Astrocyte of the hippocampus (primary cell): Measurements from ENCODE around the gene COL26A1.
A peak's percentile ranks its signal among the peaks of the same experiment; 100 is the strongest.
"Not testable (repeated sequence)": the region's sequence is repeated elsewhere in the genome, so short reads cannot be mapped to it uniquely, and the experiment has no call there.

Experiments used
- DNase-seq: peaks from one replicate; pipeline ENCODE4 v3.0.0; 2011; ENCODE audit warnings: low read depth, low spot score

The COL26A1 gene

DNA sequence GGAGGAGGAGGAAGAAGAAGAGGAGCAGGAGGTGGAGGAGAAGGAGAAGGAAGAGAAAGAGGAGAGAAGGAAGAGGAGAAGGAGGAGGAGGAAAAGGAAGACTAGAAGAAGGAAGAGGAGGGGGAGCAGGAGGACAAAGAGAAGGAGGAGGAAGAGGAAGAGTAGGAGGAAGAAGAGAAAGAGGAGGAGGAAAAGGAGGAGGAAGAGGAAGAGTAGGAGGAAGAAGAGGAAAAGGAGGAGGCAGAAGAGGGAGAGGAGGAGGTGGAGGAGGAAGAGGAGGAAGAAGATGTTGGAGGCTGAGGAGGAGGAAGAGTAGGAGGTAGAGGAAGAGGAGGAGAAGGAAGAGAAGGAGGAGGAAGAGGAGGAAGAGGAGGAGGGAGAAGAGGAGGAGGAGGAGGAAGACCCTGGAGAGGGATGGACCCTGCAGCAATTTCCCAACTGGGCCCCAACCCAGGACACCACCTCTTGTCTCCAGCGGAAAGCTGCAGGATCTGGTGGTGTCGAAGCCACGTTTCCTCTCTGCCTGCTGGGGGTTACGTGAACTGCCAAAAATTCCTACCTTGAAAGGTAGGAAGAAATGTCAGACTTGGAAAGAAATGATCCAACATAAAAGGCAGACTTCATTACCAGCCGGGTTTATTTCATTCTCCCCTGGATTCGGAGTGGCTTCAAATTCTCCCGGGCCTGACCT is 38.9 kb downstream of the COL26A1 start:
- DNase-seq, result no peak

DNA sequence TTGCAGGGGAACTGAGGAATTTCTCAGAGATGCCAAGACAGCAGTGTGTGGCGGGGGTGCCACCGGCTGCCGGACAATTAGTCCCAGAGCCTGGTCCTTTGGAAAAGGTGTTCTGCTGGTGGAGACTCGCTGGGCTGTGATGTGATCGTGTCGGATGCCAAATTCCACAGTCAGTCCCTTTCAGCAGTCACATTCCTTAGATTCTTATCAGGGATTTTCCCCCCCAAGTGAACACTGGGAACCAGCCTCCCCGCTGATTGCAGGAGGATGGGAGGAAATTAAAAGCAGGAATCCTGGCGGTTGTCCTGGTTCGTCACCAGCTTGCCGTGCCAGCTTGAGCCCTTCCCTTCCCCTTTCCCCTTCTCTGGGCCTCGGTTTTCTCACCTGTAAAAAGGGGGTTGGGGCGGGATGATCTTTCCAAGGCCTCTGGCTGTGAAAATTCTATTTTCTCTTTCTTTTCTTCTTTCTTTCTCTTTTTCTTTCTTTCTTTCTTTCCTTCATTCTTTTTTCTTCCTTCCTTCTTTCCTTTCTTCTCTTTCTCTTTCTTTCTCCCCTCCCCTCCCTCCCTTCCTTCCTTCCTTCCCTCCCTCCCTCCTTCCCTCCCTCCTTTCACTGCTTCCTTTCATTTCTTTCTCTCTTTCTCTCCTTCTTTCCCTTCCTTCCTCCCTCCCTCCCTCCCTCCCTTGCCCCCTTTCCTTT is 39.6 kb downstream of the COL26A1 start:
- DNase-seq, result peak; percentile 95

DNA sequence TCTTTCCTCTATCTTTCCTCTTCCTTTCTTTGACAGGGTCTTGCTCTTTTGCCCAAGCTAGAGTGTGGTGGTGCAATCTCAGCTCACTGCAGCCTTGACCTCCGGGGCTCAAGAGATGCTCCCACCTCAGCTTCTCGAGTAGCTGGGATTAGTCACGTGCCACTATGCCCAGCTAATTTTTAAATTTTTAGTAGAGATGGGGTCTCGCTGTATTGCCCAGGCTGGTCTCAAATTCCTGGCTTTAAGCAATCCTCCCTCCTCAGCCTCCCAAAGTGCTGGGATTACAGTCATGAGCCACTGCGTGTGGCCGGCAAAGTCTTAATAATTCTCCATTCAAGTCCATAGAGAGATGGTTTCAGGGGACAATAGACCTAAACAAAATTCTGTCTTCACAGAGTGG is 40.2 kb downstream of the COL26A1 start:
- no peak for DNase-seq

DNA sequence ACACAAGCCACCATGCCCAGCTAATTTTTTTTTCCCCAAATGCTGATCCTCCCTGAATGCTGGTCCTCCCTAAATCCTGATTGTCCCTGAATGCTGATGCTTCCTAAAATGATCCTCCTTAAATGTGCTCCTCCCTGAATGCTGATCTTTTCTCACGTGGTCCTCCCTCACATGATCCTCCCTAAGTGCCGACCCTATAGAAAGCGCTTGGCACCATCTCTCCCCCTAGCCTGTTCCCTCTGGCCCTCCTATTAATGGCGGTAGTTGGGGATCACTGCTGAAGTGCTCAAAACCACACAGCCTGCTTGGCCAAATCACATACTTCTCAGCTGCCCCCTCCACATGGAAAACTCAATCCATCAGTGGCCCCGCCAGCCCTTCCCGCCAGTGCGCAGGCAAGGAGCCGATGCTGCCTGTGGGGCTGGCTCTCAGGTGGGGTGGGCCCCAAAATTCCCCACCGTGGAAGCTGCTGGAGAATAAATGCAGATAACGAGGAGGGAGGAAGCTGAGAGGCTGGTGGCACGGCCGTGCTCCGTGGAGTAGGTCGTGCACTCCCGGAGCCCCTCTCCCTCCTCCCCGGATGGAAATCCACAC is 42.9 kb downstream of the COL26A1 start:
- no peak for DNase-seq

DNA sequence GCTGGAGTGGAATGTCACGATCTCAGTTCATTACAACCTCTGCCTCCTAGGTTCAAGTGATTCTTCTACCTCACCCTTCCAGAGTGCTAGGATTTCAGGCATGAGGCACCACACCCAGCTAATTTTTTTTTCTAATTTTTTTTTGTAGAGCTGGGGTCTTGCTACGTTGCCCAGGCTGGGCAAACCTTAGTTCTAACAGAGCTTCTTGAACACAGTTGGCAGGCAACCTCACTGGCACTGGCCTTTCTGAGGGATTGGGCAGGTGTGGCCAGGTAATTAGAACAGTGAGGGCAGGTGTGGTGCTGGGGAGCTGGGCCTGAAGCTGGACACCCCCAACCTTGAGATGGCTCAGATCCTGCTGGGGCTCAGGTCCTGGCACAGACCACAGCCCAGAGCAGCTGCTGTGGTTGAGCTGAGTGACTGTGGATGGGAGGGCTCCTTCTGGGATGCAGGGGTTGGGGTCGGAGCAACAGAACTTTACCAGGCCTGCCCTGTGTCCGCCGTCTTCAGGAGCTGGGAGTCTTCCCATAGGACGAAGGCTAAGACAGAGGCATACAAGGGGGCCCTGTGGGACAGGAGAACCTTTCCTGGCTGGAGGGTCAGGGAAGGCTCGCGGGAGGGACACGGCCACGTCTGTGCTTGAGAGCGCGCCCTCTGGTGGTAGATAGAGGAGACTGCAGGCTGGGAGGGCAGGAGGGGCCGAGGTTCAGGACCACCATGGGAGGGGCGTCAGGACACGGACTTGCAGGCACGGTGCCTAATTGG is 48.2 kb downstream of the COL26A1 start:
- peak; percentile 61 for DNase-seq

DNA sequence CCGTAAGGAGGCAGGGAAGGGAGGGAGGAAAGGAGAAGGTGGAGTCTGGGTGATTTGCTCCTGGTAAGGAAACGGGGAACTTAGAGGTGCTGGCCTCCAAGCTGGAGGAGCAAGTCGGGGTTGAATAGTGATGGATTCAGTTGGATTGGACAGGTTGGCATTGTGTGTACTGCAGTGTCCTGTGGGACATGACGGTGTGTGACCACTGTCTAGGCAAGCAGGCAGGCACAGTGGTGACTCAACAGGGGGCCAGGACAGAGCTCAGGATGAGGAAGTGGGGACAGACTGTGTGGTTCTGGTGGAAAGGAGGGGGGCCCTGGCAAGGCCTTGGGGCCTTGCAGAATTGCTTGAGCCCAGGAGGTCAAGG is 48.8 kb downstream of the COL26A1 start:
- DNase-seq, result no peak

DNA sequence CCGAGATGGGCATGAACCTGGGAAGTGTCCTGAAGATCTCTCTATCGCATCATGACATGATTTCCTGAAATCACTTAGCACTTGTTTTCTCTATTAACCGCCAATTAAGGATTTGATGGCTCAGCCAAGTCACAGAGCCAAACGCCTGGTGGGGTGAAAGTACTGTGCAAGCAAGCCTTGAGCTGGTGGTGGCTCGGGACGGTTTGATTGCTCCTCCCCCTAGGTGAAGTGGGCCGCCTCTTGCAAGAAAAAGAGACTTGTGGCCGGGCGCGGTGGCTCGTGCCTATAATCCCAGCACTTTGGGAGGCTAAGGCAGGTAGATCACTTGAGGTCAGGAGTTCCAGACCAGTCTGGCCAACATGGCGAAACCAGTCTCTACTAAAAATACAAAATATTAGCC is 50.3 kb downstream of the COL26A1 start:
- DNase-seq, result no peak

DNA sequence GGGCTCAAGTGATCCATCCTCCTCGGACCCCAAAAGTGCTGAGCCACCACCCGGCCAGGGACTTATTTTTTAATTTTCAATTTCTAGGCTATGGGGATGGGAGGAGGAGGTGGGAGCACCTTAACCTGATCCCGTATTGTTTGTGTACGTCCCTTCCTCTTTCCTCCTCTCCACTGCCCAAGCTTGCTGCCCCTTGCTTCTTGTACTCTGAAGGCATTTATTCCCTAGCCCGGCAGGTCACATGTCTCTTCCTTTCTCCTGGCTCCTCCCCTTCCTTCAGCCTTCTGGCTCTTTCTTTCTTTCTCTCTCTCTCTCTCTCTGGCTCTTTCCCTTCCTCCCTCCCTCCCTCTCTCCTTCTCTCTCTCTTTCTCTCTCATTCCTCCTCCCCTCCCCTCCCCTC is 56.0 kb downstream of the COL26A1 start:
- DNase-seq, result no peak

DNA sequence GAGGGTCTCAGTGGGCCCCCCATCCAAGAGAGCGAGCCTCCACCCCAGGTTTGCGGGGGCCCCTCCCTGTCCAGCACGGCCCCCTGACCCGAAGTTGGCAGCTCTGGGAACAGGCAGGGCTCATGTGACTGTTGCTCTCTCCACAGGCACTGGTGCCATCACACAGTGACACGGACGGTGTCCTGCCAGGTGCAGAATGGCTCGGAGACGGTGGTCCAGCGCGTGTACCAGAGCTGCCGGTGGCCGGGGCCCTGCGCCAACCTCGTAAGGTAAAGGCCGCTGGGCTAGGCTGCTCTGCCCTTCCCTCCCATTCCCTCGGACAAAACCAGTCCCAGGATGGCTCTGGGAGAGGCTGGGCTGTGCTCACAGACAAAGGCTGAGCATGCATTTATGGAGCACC is 57.2 kb downstream of the COL26A1 start:
- DNase-seq, result no peak

DNA sequence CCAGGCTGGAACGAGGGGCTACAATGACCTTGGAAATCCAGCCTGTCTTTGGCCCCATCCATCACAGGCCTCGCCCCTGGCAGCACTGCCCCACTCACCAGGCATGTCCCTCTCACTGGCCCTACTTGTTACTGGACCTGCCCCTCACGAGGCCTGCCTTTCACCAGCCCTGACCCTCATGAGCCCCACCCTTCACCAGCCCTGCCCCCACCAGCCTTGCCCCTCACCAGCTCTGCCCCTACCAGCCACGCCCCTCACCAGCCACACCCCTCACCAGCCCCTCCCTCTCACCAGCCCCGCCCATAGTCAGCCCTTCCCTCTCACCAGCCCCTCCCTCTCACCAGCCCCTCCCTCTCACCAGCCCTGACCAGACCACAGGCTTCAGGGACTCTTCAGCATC is 57.8 kb downstream of the COL26A1 start:
- no peak for DNase-seq

DNA sequence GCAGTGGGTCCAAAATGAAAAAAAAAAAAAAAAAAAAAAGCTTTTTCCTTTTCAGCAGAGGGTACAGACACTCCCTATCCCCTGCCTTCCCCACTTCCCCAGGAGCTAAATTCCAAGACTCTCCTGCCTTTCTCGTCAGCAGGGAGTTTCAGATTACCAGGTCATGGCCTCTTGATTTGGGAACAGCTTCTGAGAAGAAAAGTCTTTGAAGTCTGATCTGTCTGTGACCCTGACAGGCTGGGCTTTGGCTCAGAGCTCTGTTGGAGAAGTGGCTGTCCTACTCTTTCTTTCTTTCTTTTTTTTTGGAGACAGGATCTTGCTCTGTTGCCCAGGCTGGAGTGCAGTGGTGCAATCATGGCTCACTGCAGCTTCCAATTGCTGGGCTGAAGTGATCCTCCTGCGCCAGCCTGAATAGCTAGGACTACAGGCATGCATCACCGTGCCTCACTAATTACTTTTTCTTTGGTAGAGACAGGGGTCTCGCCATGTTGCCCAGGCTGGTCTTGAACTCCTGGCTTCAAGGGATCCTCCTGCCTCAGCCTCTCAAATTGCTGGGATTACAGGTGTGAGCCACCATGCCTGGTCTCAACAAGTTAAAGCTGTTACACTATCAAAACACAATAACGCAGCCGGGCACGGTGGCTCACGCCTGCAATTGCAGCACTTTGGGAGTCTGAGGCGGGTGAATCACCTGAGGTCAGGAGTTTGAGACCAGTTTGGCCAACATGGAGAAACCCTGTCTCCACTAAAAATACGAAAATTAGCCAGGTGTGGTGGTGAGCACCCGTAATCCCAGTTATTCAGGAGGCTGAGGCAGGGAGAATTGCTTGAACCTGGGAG is 59.9 kb downstream of the COL26A1 start:
- DNase-seq, result no peak

DNA sequence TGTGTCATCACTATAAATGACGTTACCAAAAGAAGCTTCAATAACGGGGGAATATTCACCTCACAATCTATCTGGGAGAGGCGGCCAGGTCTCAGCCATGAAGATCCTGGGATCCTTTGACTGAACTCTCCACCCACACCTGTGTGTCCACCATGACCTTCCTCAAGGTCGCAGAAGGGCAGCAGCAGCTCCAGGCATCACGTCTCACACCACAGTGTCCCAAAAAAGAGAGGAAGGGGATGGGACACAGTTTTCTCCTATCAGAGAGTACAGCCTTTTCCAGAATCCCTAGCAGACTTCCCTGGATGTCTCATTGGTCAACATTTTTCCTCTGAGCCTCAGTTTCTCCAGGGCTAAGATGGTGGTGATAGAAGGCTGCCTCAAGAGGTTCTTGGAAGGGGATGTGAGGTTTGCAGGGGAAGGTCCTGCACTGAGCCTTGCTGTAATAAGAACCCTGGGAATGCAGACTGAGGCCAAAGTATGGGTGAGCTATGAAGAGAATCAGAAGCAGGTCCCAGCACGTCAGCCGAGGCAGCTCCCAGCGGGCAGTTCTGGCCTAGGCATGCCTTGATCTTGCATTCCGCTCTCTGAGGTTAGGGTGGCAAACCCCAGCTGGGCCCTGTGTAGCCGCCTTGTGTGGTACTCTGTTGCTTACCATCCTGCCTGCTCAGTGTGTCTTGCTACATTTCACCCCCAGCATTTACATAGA is 63.8 kb downstream of the COL26A1 start:
- DNase-seq, result no peak

DNA sequence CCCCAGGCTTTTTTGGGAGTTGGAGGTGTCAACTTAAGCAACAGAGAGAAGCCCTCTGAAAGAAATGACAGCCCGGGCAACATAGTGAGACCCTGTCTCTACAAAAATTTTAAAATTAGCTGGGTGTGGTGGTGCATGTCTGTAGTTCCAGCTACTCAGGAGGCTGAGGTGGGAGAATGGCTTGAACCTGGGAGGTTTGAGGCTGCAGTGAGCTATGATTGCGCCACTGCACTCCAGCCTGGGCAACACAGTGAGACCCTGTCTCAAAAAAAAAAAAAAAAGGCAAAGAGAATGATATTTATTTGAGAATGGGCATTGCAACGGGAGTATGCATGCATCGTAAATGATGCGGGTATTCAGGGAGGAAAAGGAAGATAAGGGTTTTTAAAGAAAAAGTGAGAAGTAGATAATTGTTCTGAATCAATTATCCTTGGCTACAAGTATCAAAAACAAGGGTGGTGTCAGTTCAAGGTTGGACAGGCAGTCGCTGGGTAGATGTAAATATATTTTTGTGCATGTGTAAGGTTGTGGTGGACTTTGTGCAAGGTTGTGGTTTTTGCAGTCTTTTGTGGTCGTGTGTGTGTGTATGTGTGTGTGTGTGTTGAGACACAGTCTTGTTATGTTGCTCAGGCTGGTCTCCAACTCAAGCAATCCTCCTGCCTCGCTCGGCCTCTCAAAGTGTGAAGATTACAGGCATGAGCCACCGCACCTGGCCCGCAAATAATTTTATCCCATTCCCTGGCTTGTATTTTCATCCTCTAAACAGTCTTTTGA is 65.6 kb downstream of the COL26A1 start:
- DNase-seq, result no peak

DNA sequence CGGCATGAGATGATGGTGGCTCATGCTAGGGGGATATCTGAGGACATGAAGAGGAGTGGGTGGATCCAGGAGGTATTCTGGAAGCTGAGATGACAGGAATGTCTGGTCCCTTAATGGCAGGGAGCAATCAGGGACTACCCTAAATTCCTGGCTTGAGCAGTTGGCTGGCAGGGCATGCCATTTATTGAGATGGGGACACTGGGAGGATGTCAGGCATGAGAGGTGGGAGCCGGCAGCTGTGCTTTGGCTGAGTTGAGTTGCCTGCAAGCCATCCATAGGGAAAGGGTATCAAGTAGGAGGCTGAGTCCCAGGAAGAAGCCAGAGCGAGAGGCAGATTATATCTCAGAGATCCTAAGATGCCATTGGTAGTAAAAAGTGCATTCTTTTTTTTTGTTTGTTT is 69.6 kb downstream of the COL26A1 start:
- DNase-seq, result no peak

DNA sequence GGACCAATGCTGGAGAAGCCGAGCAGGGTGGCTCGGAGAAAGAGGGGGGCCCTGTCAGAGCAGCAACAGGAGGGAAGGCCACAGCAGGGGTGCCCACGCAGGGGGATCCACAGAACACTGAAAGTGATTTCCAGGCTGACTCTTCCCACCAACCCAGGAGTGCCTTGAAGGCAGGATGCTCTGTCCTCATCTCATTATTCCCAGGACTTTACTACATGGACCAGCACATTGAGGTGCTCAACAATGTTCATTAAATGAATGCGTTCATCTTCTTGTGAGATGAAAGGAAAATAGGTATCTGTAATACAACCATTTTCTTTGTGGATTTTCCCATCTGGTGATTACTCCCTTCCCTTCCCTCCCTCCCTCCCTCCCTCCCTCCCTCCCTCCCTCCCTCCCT is 71.0 kb downstream of the COL26A1 start:
- DNase-seq, result no peak

DNA sequence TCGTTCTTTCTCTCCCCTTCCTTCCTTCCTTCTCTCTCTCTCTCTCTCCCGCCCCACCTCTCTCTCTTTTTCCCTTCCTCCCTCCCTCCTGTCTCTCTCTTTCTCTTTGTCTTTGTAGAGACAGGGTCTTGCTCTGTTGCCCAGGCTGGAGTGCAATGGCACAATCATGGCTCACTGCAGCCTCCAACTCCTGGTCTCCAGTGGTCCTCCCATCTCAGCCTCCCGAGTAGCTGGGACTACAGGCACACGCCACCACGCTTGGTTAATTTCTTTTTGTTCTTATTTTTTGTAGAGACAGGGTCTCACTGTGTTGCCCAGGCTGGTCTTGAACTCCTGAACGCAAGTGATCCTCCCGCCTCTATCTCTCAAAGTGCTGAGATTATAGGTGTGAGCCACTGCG is 71.5 kb downstream of the COL26A1 start:
- not testable (repeated sequence) for DNase-seq

DNA sequence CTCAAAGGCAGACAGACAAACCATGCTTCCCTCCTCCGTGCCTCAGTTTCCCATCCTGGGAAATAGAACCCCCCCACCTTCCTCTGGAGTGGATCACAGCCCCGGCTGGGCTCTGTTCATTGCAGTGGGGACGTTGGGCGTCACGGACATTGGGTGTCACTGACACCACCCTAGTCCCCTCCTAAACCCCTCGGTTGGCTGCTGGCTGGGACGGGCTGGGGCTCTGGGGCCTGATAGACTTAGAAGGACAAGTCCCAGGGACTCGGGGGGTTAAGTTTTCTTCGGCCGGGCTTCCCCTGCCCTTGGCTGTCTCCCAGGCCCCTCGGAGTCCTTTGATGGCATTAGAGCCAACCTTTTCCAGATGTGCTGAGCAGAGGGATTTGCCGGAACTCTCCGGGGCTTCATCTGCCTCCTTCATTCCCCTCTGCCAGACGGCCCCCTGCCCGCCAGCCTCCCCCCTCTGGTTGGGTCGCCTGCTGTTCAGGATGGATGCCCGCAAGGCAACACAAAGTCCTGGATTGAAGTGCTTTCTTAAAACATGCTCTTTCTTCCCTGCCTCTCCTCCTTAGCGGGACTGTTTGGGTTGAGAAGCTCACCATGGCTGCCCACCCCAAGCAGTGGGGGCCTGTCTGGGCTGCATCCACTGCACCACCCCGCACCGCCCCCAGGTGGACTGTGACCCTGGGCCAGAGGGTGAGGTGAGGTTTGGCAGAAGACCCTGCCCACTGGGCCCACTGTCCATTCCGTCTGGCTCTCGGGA is 73.0 kb downstream of the COL26A1 start:
- DNase-seq, result no peak

DNA sequence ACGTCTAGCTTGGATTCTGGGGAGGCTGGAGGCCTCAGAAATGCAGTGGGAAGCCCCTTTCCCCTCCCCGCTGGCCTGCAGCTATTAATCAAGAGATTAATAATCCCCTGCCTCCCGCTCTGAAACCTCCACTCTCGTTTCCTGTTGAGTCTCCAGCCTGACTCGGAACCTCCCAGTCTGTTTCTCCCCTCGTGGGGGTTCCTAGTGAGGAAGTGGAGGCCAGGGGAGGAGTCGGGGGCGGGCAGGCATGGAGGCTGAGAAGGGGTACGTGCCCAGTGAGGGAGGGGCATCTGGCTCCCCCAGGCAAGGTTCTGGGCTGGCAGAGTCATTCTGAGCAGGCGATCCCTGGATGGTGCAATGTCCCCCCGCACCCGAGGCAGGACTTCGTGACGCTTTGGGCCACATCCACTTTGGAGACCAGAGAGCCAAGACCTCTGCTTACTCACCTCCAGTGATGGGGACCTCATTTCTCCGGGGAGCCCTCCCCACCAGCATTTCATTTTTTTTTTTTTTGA is 73.6 kb downstream of the COL26A1 start:
- no peak for DNase-seq
